LHCN-M2 (cell line): ENCODE measurements around the gene MPRIP. TPM values are rescaled to one million over a fixed set of nuclear protein-coding genes. Genes with fewer than 3 reads are reported as not detected.
A peak's percentile ranks its signal among the peaks of the same experiment; 100 is the strongest.

Experiments used
- DNase-seq: peaks from one replicate; pipeline ENCODE4 v3.0.0-alpha.2; 2012; ENCODE audit warnings: low read depth
- total RNA-seq: library from RNA; depleted of rRNA; stranded (reverse); fragments of >200 nt; gene quantifications from 2 replicates; pipeline ENCODE4 v1.2.3, GENCODE V29; 2014

Gene MPRIP
- total RNA-seq, 1 experiment from 2014 or later = 198 TPM

- peak; percentile 75 for DNase-seq
Observed at GRCh38 chr17:17206124-17206912, 164.1 kb downstream of the MPRIP start, which contains the start of gene PLD6. TSS of gene PLD6 (minus strand) at chr17:17206333. CDS start at chr17:17206286, 47 bp downstream.

GRCh38 chr17:17206913-17207335 is 164.7 kb downstream of the MPRIP start:
- no peak for DNase-seq

GRCh38 chr17:17207998-17208397 is 165.7 kb downstream of the MPRIP start:
- DNase-seq = no peak

DNA sequence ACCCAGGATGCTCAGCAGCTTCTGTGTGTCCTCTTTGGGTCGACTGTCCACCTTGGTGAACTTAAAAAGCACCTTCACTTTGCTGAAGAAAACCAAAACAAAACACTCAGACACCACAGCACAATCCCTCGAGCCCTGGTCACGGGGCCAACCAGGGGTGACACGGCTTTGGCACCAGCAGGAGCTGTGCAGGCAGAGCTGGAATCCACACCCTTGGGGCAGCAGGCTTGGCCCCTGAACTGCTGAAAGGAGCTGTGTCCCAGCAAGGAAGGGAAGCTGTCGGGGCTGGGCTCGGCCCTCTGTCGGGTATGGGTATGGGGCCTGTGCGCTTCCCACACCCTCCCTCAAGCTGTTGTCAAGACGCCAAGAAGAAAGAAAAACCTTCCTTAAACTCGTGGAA is 171.5 kb downstream of the MPRIP start:
- DNase-seq = no peak

GRCh38 chr17:17214646-17215436 is 172.6 kb downstream of the MPRIP start:
- no peak for DNase-seq

- DNase-seq = no peak
Observed at GRCh38 chr17:17215575-17215974, 173.3 kb downstream of the MPRIP start.

DNA sequence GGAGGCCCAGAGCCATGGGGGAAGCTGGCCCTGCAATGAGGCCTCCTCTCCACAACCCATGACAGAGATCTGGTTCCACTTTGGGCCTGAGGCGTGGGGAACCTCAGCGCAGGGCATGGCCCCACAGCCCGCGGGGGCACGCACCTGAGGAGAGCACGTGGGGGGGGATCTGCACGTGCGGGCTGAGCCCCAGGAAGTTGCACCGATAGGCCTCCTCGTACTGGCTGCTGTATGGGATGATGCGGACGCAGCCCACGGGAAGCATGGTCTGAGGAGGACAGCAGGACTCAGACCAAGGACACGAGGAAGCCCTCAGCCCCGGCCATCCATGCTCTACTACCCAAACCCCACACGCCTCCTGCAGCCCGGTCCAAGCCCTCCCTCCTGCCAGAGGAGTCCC is 174.0 kb downstream of the MPRIP start:
- DNase-seq = no peak

DNA sequence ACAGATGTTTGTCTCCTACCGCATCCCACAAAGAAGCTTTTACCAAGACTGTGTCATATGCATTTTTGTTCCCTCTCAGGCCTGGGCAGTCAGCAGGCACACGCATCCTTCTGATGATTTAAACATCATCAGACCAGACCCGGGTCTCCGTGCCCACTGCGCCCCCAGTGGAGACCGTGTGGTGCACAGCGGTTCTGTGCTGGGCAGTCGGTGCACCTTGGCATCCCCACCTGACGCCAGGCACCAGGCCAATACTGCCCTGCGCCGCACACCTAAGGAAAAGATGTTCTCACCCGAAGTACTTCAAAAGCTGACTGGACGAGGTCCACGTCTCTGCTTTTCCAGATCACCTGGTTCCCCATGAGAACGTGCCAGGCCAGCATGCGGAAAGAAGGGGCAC is 174.5 kb downstream of the MPRIP start:
- DNase-seq = no peak

DNA sequence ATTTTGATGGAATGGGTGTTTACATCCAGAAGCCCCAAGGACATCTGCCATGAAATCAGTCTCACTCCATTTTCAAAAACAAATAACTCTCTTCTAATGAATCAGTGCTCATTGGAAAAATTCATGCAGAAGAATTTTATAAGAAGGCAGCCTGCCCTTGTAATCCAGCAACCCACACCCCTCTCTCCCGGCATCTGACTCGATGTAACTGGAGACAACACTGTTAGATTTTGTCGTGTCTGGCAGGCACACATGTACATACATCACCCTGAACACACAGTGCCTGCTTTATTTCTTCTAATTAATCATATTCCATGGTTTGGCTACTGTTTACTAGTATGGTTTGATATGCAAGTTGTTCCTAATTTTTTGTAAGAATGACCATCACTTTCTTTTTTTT is 175.7 kb downstream of the MPRIP start:
- DNase-seq = no peak

DNA sequence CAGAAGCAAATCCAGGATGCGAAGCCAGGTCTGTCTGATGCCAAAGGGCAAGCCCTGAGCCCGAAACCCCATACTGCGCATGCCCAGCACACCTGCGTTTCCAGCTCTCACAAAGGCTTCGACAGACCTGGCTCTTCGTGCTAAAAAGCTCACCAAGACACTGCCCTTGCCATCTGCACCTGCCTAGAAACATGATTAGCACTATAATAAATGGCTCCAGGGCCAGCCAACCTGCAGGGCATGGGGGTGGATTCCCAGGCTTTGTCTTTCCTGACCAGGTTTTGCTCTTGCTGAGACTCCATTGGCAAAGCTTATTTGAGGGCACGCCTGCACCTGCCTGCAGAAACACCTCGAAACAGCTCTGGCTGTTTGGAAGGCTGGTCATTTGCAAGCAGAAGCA is 178.3 kb downstream of the MPRIP start:
- no peak for DNase-seq

DNA sequence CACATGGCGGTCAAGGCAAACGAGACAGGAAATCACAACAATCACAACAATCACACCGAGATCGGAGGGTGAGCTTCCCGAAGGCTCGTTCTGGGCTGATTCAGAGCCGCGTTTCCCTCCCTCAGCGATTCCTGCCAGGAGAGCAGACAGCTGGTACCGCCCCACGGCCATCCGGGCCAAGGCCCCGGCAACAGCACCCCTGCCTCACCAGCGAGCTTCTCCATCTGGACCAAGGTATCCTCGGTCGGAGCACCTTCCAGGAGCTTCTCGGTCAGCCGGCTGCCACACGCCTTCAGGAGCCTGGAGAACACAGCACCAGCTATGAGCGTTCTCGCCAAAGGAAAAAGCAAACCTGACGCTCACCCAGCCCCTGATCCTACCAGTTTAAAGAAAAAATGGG is 179.1 kb downstream of the MPRIP start:
- DNase-seq = no peak

DNA sequence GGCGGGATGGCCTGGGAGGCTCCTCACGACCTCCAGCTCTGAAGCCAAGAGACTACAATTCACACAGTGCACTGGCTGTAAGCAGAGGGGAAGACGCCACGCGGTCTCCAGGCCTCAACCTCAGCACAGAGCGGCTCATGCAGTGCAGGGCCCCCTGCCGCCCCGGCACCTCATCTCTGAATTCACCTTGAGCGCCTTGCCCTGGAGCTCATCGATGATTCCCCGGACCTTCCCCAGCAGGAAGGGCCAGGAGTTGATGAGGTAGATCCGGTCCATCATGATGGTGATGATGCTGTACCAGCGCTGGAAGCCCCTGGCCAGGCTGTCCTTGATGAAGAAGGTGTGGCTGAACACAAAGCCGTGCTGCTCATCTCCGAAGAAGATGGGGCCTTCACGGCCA is 181.5 kb downstream of the MPRIP start:
- no peak for DNase-seq

GRCh38 chr17:17224137-17224536 is 181.9 kb downstream of the MPRIP start:
- DNase-seq = no peak

- DNase-seq = no peak
Observed at GRCh38 chr17:17225901-17226300, 183.6 kb downstream of the MPRIP start.

DNA sequence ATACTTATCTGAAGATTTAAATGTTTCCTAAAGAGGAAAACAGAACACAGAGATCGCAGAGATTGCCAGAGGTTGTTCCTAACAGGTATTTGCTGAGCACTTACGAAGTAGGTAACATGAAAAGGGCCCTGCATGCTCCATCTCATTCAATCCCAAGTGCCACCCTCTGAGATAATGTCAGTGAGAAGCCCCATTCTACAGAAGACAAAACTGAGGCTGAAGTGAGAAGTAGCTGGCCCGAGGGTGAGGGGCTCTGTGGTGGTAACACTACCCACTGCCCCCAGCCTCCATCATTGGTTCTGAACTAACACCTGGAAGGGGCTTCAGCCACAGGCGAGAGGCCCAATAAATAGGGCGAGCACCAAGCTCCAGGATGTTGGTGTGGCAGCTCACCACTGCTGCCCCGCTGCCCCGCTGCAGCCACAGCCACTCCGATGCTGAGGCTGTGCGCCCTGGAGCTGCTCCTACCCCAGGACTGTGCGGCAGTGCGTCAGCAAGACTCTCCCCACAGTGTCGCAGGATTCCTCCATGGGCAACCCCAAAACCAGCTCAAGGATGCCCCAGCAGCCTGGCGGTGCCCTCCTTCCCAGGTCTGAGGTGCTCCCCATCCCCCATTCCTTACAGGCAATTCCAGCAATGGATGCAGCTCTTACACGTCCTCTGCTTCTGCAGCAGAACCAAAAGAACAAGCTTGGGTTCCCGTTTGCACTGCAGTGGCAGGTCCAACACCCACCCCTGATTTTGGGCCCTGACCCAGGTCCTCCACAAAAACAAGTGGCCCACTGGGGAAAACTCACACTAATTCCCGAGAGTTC is 184.4 kb downstream of the MPRIP start:
- no peak for DNase-seq

DNA sequence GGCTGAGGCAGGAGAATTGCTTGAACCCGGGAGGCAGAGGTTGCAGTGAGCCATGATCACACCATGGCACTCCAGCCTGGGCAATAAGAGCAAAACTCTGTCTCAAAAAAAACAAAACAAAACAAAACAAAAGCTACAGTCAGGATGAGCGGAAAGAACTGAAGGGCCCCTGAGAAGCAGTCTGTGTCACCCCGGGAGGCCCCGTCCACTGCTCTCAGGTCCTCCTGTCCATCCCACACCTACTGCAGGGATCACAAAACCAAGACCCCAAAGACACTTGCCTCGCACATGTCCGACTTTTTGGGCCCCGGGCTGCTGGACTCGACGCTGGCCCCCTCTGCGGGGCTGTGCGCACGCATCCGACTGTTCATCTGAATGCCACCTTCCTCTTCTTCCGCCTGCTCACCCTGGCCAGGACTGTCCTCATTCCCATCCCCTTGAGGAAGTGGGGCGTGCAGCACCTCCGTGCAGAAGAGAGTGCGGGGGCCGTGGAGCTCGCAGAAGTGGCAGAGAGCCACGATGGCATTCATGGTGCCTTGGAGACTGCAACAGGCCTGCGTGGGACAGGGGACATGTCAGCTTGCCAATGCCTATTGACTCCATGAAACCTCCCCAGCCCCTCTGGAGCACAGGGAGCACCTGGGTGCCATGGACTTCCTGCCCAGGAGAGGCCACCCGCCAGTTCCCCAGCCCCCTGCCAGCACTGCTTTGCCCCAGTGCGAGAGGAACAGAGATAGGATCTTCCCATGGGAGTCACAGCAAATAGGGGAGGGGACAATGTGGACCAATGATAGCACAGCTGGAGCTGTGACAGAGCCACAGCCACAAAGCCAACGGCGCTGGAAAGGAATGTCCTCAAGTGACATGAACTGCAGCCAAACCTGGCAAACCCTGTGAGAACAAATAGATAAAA is 185.6 kb downstream of the MPRIP start:
- no peak for DNase-seq

DNA sequence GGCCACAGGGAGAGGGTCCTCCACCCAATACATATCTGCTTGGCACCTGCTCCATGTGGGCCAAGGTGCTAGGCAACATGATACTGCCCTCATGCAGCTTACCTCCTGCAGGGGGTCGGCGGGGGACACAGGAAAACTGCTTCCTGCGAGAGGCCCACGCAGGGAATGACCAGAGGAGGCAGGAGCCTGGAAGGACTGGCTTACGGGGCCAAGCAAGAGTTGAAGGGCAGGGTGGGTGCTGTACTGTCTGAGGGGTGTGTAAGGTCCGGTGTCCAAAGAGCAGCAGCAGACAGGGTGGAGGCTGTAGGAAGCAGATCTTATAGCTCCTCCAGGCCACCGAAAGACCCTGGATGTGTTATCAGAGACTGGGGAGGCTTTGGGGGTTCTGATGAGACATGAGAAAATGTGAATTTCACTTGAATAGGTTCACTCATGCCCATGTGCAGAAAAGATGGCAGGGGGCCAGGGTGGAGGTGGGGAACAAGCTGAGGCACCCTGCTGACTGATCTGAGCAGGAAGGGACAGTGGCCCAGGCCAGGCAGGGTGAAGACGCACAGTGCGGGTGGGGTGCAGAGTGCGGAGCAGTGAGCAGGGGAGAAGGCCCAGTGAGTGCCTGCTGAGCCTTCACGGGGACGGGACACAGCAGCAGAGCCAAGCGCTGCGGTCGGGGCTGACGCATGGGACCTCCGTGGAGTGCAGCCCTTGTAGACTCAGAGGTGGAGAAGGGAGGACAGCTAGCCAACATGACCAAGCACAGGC is 186.4 kb downstream of the MPRIP start:
- DNase-seq = no peak

- DNase-seq = no peak
Observed at GRCh38 chr17:17229416-17230384, 187.4 kb downstream of the MPRIP start.
